Measurements from ENCODE around the gene NFATC4. TPM values are rescaled to one million over a fixed set of nuclear protein-coding genes. Genes with fewer than 3 reads are reported as not detected.

Gene NFATC4
- total RNA-seq = 10 to 100 TPM; 10.7 to 29.2 (median 20.2) TPM
- polyA plus RNA-seq = 100 to 1,000 TPM in 1 of 3 donors, 10 to 100 TPM in 2; 51.1 to 145 (median 99.9) TPM
- long read RNA-seq, donor 1, full-length matches to known transcripts = 7 of 19 reads
- long read RNA-seq, donor 1, partial matches to known transcripts = 12 of 19 reads
- long read RNA-seq, donor 1, other reads (novel, unspliced or antisense) = 0 of 19 reads
- long read RNA-seq, donor 2, full-length matches to known transcripts = 1 of 1 reads
- long read RNA-seq, donor 2, partial matches to known transcripts = 0 of 1 reads
- long read RNA-seq, donor 2, other reads (novel, unspliced or antisense) = 0 of 1 reads

DNA sequence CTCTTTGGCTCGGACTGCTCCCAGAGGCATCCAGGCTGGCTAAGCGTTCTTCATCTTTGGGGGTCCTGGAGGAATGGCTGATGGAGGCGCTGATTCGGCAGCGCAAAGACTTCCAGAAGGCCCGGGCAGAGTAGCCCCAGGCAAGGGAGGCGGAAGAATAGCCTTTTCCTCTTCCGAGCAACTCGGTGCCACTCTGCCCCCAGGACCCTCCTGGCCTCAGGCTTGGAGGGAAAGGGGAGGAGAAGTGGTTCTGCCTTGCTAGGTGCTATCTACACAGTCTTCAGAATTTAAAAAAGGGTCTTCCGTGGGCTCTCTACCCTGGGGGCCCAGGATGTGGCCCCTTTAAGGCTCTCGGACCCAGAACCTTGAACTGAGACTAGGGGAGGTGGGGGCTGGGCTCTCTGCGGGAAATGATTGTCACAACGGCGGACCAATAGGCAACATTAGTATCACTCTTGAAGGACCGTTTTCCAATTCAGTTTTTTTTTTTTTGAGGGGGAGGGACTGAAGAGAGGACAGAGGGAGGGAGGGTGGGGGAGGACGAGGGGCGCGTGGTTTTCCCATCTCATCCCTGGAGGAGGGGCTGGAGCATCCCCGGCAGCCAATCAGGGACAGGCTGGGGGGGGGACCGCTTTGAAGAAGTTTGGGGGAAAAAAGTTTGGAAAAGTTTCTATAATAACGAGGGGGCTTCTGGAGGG is at the start of gene NFATC4:
NFATC4 (plus strand) TSS at position 671 of the 698 bp plus-strand sequence. CDS start 157 bp downstream, outside the sequence.
- no peak for DNase-seq
- Histone ChIP-seq H3K36me3 (no peaks in the 10 kb centered on the region), H3K27ac (peak within 1 kb of the TSS; percentile 68 to 85 (median 80)), H3K9me3 (no peaks in the 10 kb centered on the region), H3K4me3 (peak within 1 kb of the TSS; percentile 25 to 73 (median 38)), H3K4me1 (peaks cover 16 to 60% (median 43%) of the 10 kb centered on the region in 6 donors), H3K27me3 (replicated peaks in 1 of 7) (peaks cover 0 to 63% (median 11%) of the 10 kb centered on the region in 7 donors)
- intact Hi-C loops (cut with DNase I; ENCODE audit: low total_unique reads) = loop anchor here (10.0 kb wide), 1 partner anchor 47 kb away; no protein-coding TSS in a partner anchor
- TF ChIP-seq POLR2AphosphoS5 (IDR thresholded peaks at IDR 0.05) = no peak
- 11 to 15% (median 14%) methylated on average over 20 to 21 of the region's 21 CpGs for WGBS, 5 donors

- no peak for DNase-seq
- TF ChIP-seq, protein P1, sequence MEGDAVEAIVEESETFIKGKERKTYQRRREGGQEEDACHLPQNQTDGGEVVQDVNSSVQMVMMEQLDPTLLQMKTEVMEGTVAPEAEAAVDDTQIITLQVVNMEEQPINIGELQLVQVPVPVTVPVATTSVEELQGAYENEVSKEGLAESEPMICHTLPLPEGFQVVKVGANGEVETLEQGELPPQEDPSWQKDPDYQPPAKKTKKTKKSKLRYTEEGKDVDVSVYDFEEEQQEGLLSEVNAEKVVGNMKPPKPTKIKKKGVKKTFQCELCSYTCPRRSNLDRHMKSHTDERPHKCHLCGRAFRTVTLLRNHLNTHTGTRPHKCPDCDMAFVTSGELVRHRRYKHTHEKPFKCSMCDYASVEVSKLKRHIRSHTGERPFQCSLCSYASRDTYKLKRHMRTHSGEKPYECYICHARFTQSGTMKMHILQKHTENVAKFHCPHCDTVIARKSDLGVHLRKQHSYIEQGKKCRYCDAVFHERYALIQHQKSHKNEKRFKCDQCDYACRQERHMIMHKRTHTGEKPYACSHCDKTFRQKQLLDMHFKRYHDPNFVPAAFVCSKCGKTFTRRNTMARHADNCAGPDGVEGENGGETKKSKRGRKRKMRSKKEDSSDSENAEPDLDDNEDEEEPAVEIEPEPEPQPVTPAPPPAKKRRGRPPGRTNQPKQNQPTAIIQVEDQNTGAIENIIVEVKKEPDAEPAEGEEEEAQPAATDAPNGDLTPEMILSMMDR (IDR thresholded peaks at IDR 0.05 in 8 of 11, conservative IDR thresholded peaks at IDR 0.05 in 3 of 11) = no peak
- TF ChIP-seq POLR2A (IDR thresholded peaks at IDR 0.05) = no peak
- TF ChIP-seq POLR2AphosphoS5 (IDR thresholded peaks at IDR 0.05) = no peak
Observed at GRCh38 chr14:24321212-24321975, 46.6 kb upstream of the NFATC4 start.

GRCh38 chr14:24322672-24323071 is 45.3 kb upstream of the NFATC4 start:
- Histone ChIP-seq H3K36me3 (peaks cover 0 to 68% (median 2%) of the 10 kb centered on the region in 6 donors), H3K9me3 (no peaks in the 10 kb centered on the region), H3K4me3 (no peak overlapping the region), H3K4me1 (peaks cover 7 to 48% (median 20%) of the 10 kb centered on the region in 6 donors), H3K27me3 (replicated peaks in 1 of 7) (no peaks in the 10 kb centered on the region), H3K27ac (no peak overlapping the region)
- no peak for DNase-seq
- intact Hi-C loops (cut with DNase I; ENCODE audit: low total_unique reads) = no loop called here
- TF ChIP-seq POLR2A (IDR thresholded peaks at IDR 0.05) = no peak
- peak in 1 of 3 donors; percentile 23 for TF ChIP-seq POLR2AphosphoS5 (IDR thresholded peaks at IDR 0.05)
- WGBS, 5 donors = 82 to 90% (median 87%) methylated on average over 10 of the region's 10 CpGs

More at GRCh38 chr14:24321212-24321975, 46.6 kb upstream of the NFATC4 start:
- H3K4me3 ChIP-seq = no peak overlapping the region
- no peaks in the 10 kb centered on the region for H3K9me3 ChIP-seq
- intact Hi-C loops (cut with DNase I; ENCODE audit: low total_unique reads) = no loop called here
- peaks cover 0 to 79% (median 2%) of the 10 kb centered on the region in 6 donors for H3K36me3 ChIP-seq
- no peak overlapping the region for H3K27ac ChIP-seq
- peaks cover 0 to 48% (median 20%) of the 10 kb centered on the region in 6 donors for H3K4me1 ChIP-seq
- WGBS, 5 donors = 88 to 94% (median 88%) methylated on average over 14 of the region's 14 CpGs
- H3K27me3 ChIP-seq (replicated peaks in 1 of 7) = no peaks in the 10 kb centered on the region

DNA sequence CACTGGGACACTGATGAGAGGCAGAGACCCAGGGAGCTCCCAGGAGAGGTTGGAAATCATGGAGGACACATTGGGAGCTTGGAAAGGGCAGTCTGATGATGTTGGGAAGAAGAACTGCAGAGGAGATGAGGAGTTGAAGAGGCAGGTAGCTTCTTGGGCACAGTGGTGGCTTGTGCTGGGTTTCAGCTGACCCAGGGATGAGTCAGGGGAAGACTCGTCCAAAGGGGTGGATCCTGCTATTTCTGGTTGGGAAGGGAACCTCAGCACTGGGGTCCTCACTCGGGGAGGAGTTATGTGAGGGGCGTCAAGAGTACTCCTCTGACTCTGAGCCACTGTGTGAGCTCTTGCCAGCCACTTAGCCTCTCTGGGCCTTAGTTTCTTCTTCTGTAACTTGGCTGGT is 44.6 kb upstream of the NFATC4 start:
- TF ChIP-seq POLR2AphosphoS5 (IDR thresholded peaks at IDR 0.05) = no peak
- TF ChIP-seq, protein P1 (IDR thresholded peaks at IDR 0.05 in 8 of 11, conservative IDR thresholded peaks at IDR 0.05 in 3 of 11) = no peak
- no peak for TF ChIP-seq POLR2A (IDR thresholded peaks at IDR 0.05)
- Histone ChIP-seq H3K4me1 (peaks cover 8 to 48% (median 24%) of the 10 kb centered on the region in 6 donors), H3K9me3 (no peaks in the 10 kb centered on the region), H3K27ac (no peak overlapping the region), H3K4me3 (no peak overlapping the region), H3K36me3 (peaks cover 0 to 61% (median 2%) of the 10 kb centered on the region in 6 donors), H3K27me3 (replicated peaks in 1 of 7) (no peaks in the 10 kb centered on the region)
- intact Hi-C loops (cut with DNase I; ENCODE audit: low total_unique reads) = no loop called here
- WGBS, 5 donors = 72 to 81% (median 75%) methylated on average over 3 of the region's 3 CpGs
- DNase-seq = no peak

All from spleen (tissue), 13 donors.